Skin epidermis (tissue), 12 donors: ENCODE results near the gene VMA21.

ENCODE experiments used
- H3K27ac ChIP-seq, 21 experiments: fragments of 200-600 bp; sonication (generic) in 11 of 21; one replicate each; pipeline ENCODE4 v1.5.0; 2020; ENCODE audit warnings: mild to moderate bottlenecking in 3 of 21, inconsistent platforms in 2 of 21, moderate library complexity in 2 of 21
- H3K4me3 ChIP-seq, 7 experiments: fragments of 200-600 bp; sonication (generic) in 2 of 7; one replicate each; pipeline ENCODE4 v1.5.0; 2020; ENCODE audit warnings: inconsistent platforms in 2 of 7, mild to moderate bottlenecking in 2 of 7, moderate library complexity in 1 of 7

The VMA21 gene

DNA sequence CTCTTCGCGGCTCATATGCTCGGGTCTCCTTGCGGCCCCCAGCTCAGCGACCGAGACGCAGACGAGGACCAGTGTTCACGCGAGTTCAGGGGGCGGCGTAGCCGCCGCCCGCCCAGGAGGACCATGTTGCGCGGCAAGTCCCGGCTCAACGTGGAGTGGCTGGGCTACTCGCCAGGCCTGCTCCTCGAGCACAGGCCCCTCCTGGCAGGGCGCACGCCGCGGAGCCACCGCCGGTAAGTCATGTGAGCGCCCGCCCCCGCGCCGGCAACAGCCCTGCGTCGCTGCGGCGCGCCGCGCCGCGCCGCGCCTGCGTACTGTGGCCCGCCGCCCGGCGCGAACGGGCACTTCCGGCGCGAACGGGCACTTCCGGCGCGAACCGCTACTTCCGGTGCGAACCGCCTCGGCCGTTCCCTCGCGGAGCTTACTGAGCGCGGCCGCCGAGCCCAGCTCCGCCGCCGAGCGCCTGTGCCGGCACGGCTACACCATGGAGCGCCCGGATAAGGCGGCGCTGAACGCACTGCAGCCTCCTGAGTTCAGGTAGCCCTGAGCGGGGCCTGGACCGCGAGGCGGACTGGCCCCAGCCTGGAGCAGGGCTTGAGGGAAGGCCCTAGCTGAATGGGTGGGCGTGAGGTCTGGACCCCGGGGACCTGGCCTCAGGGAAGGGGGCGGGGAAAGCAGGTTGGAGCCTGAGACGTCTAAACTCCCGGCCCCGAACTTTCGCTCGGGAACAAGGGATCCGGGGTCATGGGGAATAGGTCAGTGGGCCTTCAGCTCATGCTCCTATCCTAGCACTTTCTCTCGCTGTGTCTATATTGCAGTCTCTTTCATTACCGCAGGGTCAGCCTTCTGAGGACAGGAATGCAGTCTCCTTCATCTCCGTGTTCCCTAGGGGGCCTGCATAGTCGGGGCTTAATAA lies at the start of gene VMA21:
VMA21 (plus strand) TSS at position 382 of the 916 bp plus-strand sequence; CDS start at position 485, 103 bp downstream.
- Histone ChIP-seq H3K4me3 (peak within 1 kb of the TSS; percentile 60 to 81 (median 75)), H3K27ac (peak within 1 kb of the TSS; percentile 80 to 97 (median 92))

- no peak overlapping the region for H3K4me3 ChIP-seq
- H3K27ac ChIP-seq, result no peak overlapping the region
Observed at GRCh38 chrX:151359341-151359740, 37.7 kb upstream of the VMA21 start.

GRCh38 chrX:151359931-151360871 lies 36.8 kb upstream of the VMA21 start:
- no peak overlapping the region for H3K27ac ChIP-seq
- H3K4me3 ChIP-seq, result no peak overlapping the region

- Histone ChIP-seq H3K27ac (no peak overlapping the region), H3K4me3 (no peak overlapping the region)
Observed at GRCh38 chrX:151363316-151363715, 33.7 kb upstream of the VMA21 start.

GRCh38 chrX:151365579-151365978 lies 31.4 kb upstream of the VMA21 start:
- H3K4me3 ChIP-seq, result no peak overlapping the region
- H3K27ac ChIP-seq, result no peak overlapping the region

DNA sequence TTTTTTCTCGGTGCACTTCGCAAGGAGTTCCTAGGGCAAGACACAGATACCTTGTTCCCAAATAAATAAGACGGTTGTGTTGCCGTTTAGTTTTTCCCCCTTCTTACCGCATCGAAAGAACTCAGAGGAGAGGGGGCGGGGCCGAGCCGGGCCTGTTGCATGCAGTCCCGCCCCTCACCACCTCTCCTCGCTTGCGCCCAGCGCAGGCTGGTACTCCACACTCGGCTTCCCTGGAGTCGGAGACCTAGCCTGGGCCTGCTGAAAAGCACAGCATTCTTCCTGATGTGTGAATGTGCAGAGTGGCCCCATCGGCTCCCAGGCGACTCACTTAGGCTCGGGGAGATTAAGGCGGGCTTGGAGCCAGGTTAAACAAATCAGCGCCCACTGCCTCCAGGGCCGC lies 26.1 kb upstream of the VMA21 start:
- no peak overlapping the region for H3K4me3 ChIP-seq
- H3K27ac ChIP-seq, result no peak overlapping the region

DNA sequence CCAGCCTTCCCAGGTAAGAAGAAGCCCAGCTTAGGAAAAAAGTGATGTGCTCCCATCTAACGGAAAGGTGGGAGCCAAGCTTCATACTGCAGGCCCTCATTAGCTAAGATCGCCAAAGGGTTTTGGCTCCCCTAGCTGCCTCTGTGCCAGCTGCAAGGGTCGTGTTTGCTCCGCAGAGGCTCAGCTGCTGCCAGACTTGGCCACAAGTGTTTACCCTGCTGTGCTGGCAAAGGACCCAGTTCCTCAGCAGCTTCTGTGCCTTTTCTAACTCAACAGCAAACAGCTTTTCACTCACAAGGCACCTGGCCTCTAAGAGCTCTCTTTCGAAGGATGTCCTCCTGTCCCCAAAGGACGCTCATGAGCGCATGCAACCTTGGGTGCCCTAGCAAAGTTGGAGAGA lies 12.2 kb upstream of the VMA21 start:
- Histone ChIP-seq H3K27ac (no peak overlapping the region), H3K4me3 (no peak overlapping the region)

DNA sequence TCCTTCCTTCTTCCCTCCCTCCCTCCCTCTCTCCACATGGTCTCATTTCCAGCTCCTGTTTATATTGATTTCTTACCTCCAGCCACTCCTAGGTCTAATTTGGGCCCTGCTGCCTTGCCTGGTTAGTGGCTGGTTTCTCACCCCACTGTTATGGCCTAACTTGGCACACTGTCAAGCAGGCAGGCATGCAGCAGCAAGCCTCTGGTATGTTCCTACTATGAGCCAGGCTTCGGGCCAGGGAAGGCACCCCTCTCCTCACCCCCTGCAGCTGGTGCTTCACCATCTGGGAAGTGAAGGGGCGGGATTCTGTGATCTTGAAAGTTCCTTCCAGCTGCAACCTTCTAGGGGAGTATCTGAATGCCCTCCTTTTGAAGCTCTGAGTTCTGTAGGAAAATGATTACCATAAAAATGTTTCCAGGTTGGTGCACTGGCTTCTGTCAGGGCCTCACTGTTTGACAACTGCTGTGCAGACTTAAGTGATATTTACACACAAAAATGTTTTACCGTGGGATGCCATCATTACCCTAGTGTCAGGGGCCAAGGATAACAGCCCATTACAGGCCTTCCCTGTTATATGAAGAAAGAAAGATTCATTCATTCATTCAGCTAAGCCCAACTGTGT lies 10.1 kb upstream of the VMA21 start:
- no peak overlapping the region for H3K4me3 ChIP-seq
- no peak overlapping the region for H3K27ac ChIP-seq

- Histone ChIP-seq H3K4me3 (no peak overlapping the region), H3K27ac (no peak overlapping the region)
Observed at GRCh38 chrX:151391722-151392121, 5.3 kb upstream of the VMA21 start.

DNA sequence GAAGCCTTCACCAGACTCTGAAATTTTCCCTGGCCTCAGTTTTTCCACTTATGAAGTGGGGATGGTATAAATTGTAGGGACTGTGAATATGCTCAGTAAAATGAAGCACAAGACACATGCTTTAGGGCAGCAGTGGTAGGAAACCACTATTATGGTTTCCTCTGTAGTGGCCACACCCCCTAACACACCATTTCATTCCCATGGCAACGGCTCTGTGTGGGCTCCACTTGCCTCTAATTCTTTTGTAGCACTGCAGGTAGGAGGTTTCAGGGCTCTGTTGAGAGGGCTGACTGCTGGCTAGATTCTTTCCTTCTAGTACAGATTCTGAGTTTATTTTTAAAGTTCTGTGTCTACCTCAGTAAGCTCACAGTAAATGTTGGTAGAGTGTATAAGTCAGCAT lies 3.5 kb upstream of the VMA21 start:
- no peak overlapping the region for H3K27ac ChIP-seq
- H3K4me3 ChIP-seq, result no peak overlapping the region

- Histone ChIP-seq H3K4me3 (peak overlapping the region; percentile 60 to 81 (median 75)), H3K27ac (peak overlapping the region; percentile 67 to 97 (median 92))
Observed at GRCh38 chrX:151396042-151396824, 773 bp upstream of the VMA21 start.

DNA sequence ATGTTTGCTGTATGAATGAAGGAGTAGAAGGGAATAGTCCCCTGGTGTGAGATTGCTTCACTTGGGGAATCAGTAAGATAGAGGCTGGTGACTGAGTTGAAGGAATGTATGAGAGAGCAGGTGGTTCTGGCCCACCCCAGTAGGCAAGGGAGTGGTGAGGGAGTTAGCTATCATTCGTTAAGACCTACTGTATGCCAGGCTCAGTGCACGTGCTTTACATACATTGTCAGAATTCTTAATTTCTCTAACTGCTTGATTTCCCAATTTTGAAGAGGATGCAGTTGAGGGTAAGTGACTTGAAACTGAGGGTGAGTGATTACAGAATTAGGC lies 700 bp downstream of the VMA21 start:
- peak overlapping the region; percentile 60 to 81 (median 75) for H3K4me3 ChIP-seq
- H3K27ac ChIP-seq, result peak overlapping the region in 17 of 21 experiments; percentile 78 to 97 (median 92)

DNA sequence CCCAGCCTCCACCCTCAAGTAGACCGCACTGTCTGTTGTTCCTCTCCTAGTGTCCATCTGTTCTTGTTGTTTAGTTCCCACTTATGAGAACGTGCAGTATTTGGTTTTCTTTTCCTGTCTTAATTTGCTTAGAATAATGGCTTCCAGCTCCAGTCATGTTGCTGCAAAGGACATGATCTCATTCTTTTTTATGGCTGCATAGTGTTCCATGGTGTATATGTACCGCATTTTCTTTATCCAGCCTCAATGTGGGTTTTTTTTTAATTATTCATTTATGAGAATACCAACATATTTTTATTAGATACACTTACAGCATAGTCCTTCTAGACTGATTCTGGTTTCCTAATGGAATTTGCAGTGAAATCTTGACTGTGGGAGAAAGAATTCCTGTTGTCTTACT lies 1.3 kb downstream of the VMA21 start:
- Histone ChIP-seq H3K27ac (no peak overlapping the region), H3K4me3 (no peak overlapping the region)

GRCh38 chrX:151402719-151403390 lies 5.8 kb downstream of the VMA21 start:
- H3K27ac ChIP-seq, result no peak overlapping the region

DNA sequence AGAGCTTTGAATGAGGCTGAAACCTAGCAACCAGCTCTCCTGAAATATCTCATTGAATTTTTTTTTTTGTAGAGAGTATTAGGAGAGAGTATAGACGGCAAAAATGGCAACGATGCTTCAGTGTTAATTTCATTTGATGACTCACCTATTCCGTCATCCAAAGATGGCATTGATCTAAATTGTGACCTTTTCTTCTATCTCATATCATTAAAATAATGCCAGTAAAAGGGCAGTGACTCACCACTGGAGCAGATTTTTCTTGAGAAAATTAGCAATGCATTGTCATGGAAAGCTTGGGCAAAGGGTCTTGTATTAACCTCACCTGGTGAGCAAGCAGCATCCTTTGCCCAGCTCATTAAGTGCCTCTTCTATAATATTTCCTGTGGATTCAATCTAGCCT lies 19.6 kb downstream of the VMA21 start:
- Histone ChIP-seq H3K27ac (no peak overlapping the region), H3K4me3 (no peak overlapping the region)

More at GRCh38 chrX:151402719-151403390, 5.8 kb downstream of the VMA21 start:
- no peak overlapping the region for H3K4me3 ChIP-seq

- Histone ChIP-seq H3K27ac (no peak overlapping the region), H3K4me3 (no peak overlapping the region)
Observed at GRCh38 chrX:151419782-151420181, 22.8 kb downstream of the VMA21 start.

GRCh38 chrX:151424505-151424904 lies 27.5 kb downstream of the VMA21 start:
- Histone ChIP-seq H3K4me3 (no peak overlapping the region), H3K27ac (no peak overlapping the region)

DNA sequence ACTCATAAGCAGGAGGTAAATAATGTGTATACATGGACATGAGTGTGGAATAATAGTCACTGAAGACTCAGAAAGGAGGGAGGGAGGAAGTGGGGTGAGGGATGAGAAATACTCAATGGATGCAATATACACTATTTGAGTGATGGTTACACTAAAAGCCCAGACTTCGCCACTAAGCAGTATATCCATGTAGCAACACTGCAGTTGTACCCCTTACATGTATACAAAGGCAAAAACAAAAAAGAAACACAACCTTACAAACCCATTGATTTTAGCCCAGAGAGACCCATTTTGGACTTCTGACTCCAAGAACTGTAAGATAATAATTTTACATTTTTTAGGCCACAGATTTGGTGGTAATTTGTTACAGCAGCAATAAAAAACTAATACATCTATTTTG lies 51.5 kb downstream of the VMA21 start:
- H3K4me3 ChIP-seq, result no peak overlapping the region
- H3K27ac ChIP-seq, result no peak overlapping the region

- Histone ChIP-seq H3K4me3 (no peak overlapping the region), H3K27ac (no peak overlapping the region)
Observed at GRCh38 chrX:151458824-151459223, 61.8 kb downstream of the VMA21 start.
